IPS DF 4.7 (cell line): ENCODE measurements around the gene C14orf119.
A peak's percentile ranks its signal among the peaks of the same experiment; 100 is the strongest.

Source experiments
- DNase-seq: peaks from one replicate; pipeline ENCODE4 v3.0.0-alpha.2; 2013; ENCODE audit warnings: low spot score; ENCODE audit errors: extremely low read depth

C14orf119 gene

GRCh38 chr14:23060536-23061260, 34.6 kb upstream of the C14orf119 start:
- DNase-seq: no peak

GRCh38 chr14:23062002-23062401, 33.3 kb upstream of the C14orf119 start:
- DNase-seq: no peak

GRCh38 chr14:23063601-23064000, 31.7 kb upstream of the C14orf119 start:
- DNase-seq: no peak

GRCh38 chr14:23066368-23066767, 28.9 kb upstream of the C14orf119 start:
- no peak for DNase-seq

GRCh38 chr14:23066855-23067744, 28.2 kb upstream of the C14orf119 start:
- no peak for DNase-seq

- DNase-seq: no peak
Observed at GRCh38 chr14:23067847-23068788, 27.2 kb upstream of the C14orf119 start.

- peak; percentile 87 for DNase-seq
Observed at GRCh38 chr14:23068789-23069412, 26.4 kb upstream of the C14orf119 start.

GRCh38 chr14:23069413-23069806, 25.9 kb upstream of the C14orf119 start:
- DNase-seq: no peak

GRCh38 chr14:23070262-23071129, 24.8 kb upstream of the C14orf119 start:
- no peak for DNase-seq

GRCh38 chr14:23071244-23071920, 23.9 kb upstream of the C14orf119 start:
- DNase-seq: no peak

- no peak for DNase-seq
Observed at GRCh38 chr14:23071921-23072539, 23.3 kb upstream of the C14orf119 start.

- no peak for DNase-seq
Observed at GRCh38 chr14:23074906-23075305, 20.4 kb upstream of the C14orf119 start.

GRCh38 chr14:23076785-23077408, 18.4 kb upstream of the C14orf119 start:
- no peak for DNase-seq

- DNase-seq: no peak
Observed at GRCh38 chr14:23077962-23078361, 17.3 kb upstream of the C14orf119 start.

GRCh38 chr14:23078692-23079116, 16.6 kb upstream of the C14orf119 start:
- no peak for DNase-seq

GRCh38 chr14:23079716-23080115, 15.6 kb upstream of the C14orf119 start:
- DNase-seq: no peak

- DNase-seq: no peak
Observed at GRCh38 chr14:23080474-23080873, 14.8 kb upstream of the C14orf119 start.

- no peak for DNase-seq
Observed at GRCh38 chr14:23085458-23085857, 9.8 kb upstream of the C14orf119 start.
